Measurements from ENCODE around the gene KNSTRN. TPM values are rescaled to one million over a fixed set of nuclear protein-coding genes. Genes with fewer than 3 reads are reported as not detected.
A peak's percentile ranks its signal among the peaks of the same experiment; 100 is the strongest.

Gene KNSTRN
- total RNA-seq, 4 donors from 2014 or later, result 7.2 to 16.2 (median 9.9) TPM

DNA sequence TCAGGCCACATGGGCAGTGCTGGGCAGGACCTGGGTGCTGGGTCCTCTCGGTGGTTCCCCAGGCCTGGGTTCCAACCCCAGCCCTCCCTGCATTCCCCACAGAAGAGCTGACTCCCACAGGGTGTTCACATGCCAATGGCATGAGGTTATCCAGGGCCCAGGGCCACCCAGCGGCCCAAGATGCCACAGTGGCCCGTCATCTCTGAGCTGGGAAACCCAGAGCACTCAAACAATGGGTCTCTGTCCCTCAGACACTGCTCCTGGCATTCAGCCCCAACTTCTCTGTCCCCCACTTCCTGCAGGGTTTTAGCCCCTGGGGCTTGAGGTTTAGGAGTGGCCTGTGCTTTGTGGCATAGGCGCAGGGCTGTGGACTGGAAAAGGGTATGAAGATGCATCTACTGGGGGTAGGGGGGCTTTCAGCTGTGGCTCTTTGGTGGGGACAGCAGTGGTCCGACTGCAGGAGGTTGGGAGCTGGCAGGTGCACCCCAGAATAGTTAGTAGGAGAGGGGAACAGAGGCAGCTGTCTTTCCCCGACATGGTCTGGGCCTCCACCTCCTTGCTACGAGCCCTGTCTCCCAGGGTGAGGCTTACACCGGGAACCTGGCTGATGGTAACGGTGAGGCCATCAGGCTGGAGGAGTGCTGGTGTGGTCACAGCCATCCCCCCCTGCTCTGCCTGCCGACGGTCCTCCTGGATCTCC lies 43.5 kb upstream of the KNSTRN start:
- Histone ChIP-seq H3K27me3 (no peaks in the 10 kb centered on the region), H3K36me3 (peaks cover 0 to 31% of the 10 kb centered on the region in 2 donors), H3K9me3 (no peaks in the 10 kb centered on the region), H3K4me1 (peaks cover 0 to 100% (median 58%) of the 10 kb centered on the region in 3 donors), H3K27ac (peak overlapping the region; percentile 96 to 98 (median 98)), H3K4me3 (peak overlapping the region; percentile 51 to 60)
- peak; percentile 83 for TF ChIP-seq POLR2AphosphoS5 (IDR thresholded peaks at IDR 0.05)
- TF ChIP-seq EP300 (IDR thresholded peaks at IDR 0.05), result no peak
- peak in 1 of 2 donors; percentile 24 for TF ChIP-seq POLR2A (IDR thresholded peaks at IDR 0.05)
- peak; percentile 39 for ATAC-seq
- WGBS, 2 donors (ENCODE audit: low coverage in 1 of 2), result 100% methylated on average over 1 of the region's 11 CpGs; no CpG with 5 or more reads in 1 of the 2 donors

DNA sequence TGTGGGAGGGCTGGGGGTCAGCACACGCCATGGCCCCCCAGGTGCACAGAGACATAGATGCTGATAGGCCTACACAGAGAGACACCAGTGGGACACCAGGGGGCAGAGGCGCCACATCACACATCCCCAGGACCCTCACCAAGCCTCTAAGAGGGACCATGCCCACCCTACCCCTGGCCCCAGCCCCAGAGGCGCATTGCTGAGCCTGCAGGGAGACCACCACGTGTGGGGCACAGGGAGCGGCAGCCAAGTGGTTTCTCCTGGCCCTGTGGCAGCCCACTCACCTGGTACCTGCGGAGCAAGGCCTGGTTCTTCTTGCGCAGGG lies 42.9 kb upstream of the KNSTRN start:
- WGBS, 2 donors (ENCODE audit: low coverage in 1 of 2), result no CpG with 5 or more reads among the region's 7 CpGs
- TF ChIP-seq POLR2A (IDR thresholded peaks at IDR 0.05) (no peak), POLR2AphosphoS5 (IDR thresholded peaks at IDR 0.05) (no peak), EP300 (IDR thresholded peaks at IDR 0.05) (no peak)
- TF ChIP-seq, protein P1, sequence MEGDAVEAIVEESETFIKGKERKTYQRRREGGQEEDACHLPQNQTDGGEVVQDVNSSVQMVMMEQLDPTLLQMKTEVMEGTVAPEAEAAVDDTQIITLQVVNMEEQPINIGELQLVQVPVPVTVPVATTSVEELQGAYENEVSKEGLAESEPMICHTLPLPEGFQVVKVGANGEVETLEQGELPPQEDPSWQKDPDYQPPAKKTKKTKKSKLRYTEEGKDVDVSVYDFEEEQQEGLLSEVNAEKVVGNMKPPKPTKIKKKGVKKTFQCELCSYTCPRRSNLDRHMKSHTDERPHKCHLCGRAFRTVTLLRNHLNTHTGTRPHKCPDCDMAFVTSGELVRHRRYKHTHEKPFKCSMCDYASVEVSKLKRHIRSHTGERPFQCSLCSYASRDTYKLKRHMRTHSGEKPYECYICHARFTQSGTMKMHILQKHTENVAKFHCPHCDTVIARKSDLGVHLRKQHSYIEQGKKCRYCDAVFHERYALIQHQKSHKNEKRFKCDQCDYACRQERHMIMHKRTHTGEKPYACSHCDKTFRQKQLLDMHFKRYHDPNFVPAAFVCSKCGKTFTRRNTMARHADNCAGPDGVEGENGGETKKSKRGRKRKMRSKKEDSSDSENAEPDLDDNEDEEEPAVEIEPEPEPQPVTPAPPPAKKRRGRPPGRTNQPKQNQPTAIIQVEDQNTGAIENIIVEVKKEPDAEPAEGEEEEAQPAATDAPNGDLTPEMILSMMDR (IDR thresholded peaks at IDR 0.05), result no peak
- H3K4me3 ChIP-seq, result peak overlapping the region; percentile 51 to 60
- no peaks in the 10 kb centered on the region for H3K27me3 ChIP-seq
- H3K4me1 ChIP-seq, result peaks cover 0 to 100% (median 58%) of the 10 kb centered on the region in 3 donors
- H3K36me3 ChIP-seq, result peaks cover 0 to 31% of the 10 kb centered on the region in 2 donors
- peak overlapping the region; percentile 96 to 98 (median 98) for H3K27ac ChIP-seq
- no peak for ATAC-seq
- no peaks in the 10 kb centered on the region for H3K9me3 ChIP-seq

DNA sequence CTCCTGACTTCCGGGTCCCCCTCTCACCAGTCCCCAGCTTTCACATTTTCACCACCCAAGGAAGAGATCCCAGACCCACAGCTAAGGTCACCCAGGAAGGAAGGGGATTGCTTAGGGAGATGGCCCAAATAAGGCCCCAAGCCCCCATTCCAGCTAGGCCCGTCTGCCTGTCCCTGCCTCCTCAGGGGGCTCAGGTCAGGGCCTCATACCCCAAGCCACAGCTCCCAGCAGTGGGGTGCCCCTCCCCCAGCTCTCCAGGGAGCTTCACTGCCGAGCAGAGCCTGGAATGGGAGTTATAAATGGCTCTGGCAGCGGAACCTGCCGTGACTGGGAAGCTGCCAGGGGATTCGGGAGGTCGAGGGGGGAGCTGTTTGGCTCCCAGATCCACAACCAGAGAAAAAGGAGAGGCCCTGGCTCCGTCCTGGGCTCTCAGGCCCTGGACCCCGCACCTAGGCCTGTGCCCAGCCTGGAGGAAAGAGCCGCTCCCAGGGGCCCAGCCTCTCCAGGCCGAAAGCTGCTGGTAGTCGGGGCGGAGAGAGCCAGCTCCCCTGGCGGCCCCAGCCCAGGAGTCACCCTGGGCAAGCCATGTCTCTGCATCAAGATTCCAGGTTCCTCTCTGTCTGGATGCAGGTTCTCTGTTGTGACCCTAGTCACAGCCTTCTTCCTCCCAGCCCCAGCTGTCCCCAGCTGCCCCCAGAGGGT lies 42.3 kb upstream of the KNSTRN start:
- peaks cover 0 to 25% of the 10 kb centered on the region in 2 donors for H3K36me3 ChIP-seq
- peak overlapping the region; percentile 96 to 98 (median 98) for H3K27ac ChIP-seq
- ATAC-seq, result peak; percentile 71
- peaks cover 0 to 100% (median 55%) of the 10 kb centered on the region in 3 donors for H3K4me1 ChIP-seq
- peak overlapping the region; percentile 51 to 60 for H3K4me3 ChIP-seq
- no CpG with 5 or more reads among the region's 14 CpGs for WGBS, 2 donors (ENCODE audit: low coverage in 1 of 2)
- TF ChIP-seq POLR2A (IDR thresholded peaks at IDR 0.05), result peak in 1 of 2 donors; percentile 25
- no peak for TF ChIP-seq EP300 (IDR thresholded peaks at IDR 0.05)
- TF ChIP-seq, protein P1 (IDR thresholded peaks at IDR 0.05), result peak in 2 of 4 experiments; percentile 18 to 26
- peak; percentile 91 for TF ChIP-seq POLR2AphosphoS5 (IDR thresholded peaks at IDR 0.05)
- no peaks in the 10 kb centered on the region for H3K27me3 ChIP-seq
- no peaks in the 10 kb centered on the region for H3K9me3 ChIP-seq

DNA sequence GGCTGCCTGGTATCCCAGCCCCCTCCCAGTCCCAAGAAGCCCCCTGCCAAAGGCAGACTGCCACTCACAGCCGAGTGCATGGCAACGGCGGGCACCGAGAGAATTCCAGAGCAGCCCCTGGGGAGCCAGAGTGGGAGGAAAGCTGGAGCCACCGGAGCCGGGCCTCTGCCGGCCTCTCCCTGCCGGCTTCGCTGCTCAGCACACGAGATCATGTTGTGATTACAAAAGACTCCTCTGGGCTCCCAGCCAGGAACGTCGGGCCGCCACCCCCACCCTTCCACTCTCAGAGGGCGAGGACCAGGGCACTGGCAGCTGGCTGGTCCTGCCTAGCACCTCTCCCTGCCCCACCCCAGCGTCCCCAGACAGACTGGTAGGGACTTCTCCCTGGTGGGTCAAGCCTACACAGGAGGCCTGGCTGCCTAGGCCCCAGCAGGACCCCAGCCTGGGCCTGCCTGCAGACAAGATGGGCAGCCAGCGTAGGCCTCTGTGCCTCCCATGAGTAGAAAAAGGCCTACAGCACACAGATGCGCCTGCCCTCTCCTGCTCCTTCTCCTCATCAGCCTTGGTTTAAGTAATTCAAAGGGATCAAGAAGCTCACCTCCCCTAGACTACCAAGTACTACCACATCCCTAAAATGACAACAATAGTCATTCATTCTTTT lies 41.7 kb upstream of the KNSTRN start, which contains the start of gene CCDC9B:
CCDC9B (minus strand) TSS at position 200 of the 661 bp plus-strand sequence; CDS start at position 80, 120 bp downstream.
- Histone ChIP-seq H3K27me3 (no peaks in the 10 kb centered on the region), H3K9me3 (no peaks in the 10 kb centered on the region), H3K4me3 (peak within 1 kb of the TSS; percentile 51 to 60), H3K4me1 (peaks cover 0 to 93% (median 51%) of the 10 kb centered on the region in 3 donors), H3K36me3 (peaks cover 0 to 18% of the 10 kb centered on the region in 2 donors), H3K27ac (peak within 1 kb of the TSS; percentile 96 to 98 (median 98))
- ATAC-seq, result peak; percentile 87
- TF ChIP-seq EP300 (IDR thresholded peaks at IDR 0.05), result no peak
- TF ChIP-seq POLR2AphosphoS5 (IDR thresholded peaks at IDR 0.05), result peak; percentile 89
- peak; percentile 82 to 83 for TF ChIP-seq POLR2A (IDR thresholded peaks at IDR 0.05)
- TF ChIP-seq, protein P1 (IDR thresholded peaks at IDR 0.05), result peak in 1 of 4 experiments; percentile 20
- WGBS, 2 donors (ENCODE audit: low coverage in 1 of 2), result 100% methylated on average over 1 of the region's 17 CpGs; no CpG with 5 or more reads in 1 of the 2 donors
